BLaER1 (cell line): Measurements from ENCODE around the gene FUZ.
"Not testable (repeated sequence)": the region's sequence is repeated elsewhere in the genome, so short reads cannot be mapped to it uniquely, and the experiment has no call there.

Source experiments
- H3K27ac ChIP-seq: shearing (Covaris generic); formaldehyde crosslinking; 2 replicates; pipeline ENCODE4 v1.8.1; 2022
- H3K27me3 ChIP-seq: shearing (Covaris generic); formaldehyde crosslinking; 2 replicates; pipeline ENCODE4 v1.8.1; 2022
- H3K36me3 ChIP-seq: shearing (Covaris generic); formaldehyde crosslinking; 2 replicates; pipeline ENCODE4 v1.8.1; 2022
- H3K4me1 ChIP-seq: shearing (Covaris generic); formaldehyde crosslinking; 2 replicates; pipeline ENCODE4 v1.8.1; 2022
- H3K4me2 ChIP-seq: shearing (Covaris generic); formaldehyde crosslinking; 2 replicates; pipeline ENCODE4 v1.8.1; 2022
- H3K4me3 ChIP-seq: shearing (Covaris generic); formaldehyde crosslinking; 2 replicates; pipeline ENCODE4 v1.8.1; 2022
- H3K9ac ChIP-seq: shearing (Covaris generic); formaldehyde crosslinking; 2 replicates; pipeline ENCODE4 v1.8.1; 2022
- H3K9me3 ChIP-seq: shearing (Covaris generic); formaldehyde crosslinking; 2 replicates; pipeline ENCODE4 v1.8.1; 2022
- H4K20me1 ChIP-seq: shearing (Covaris generic); formaldehyde crosslinking; 2 replicates; pipeline ENCODE4 v1.8.1; 2022
- Cebpa-rat ChIP-seq: shearing (Covaris generic); IDR thresholded peaks from 2 replicates; pipeline ENCODE4 v1.8.1; 2022

The FUZ gene

GRCh38 chr19:49835562-49835961, 22.5 kb upstream of the FUZ start:
- Histone ChIP-seq H3K9me3 (no peaks in the 10 kb centered on the region), H4K20me1 (peaks cover 47% of the 10 kb centered on the region), H3K4me1 (peaks cover 13% of the 10 kb centered on the region), H3K4me2 (no peak overlapping the region), H3K27ac (no peak overlapping the region), H3K27me3 (no peaks in the 10 kb centered on the region; the same call in 1 of the 2 replicates), H3K9ac (no peak overlapping the region), H3K36me3 (peaks cover 100% of the 10 kb centered on the region), H3K4me3 (no peak overlapping the region)
- no peak for TF ChIP-seq Cebpa-rat

GRCh38 chr19:49833599-49833998, 20.5 kb upstream of the FUZ start:
- H3K27me3 ChIP-seq: no peaks in the 10 kb centered on the region
- peaks cover 32% of the 10 kb centered on the region for H3K4me1 ChIP-seq
- peaks cover 100% of the 10 kb centered on the region for H3K36me3 ChIP-seq
- no peak overlapping the region for H3K4me3 ChIP-seq
- peaks cover 62% of the 10 kb centered on the region for H4K20me1 ChIP-seq
- H3K9ac ChIP-seq: no peak overlapping the region
- TF ChIP-seq Cebpa-rat: no peak
- H3K4me2 ChIP-seq: no peak overlapping the region
- H3K9me3 ChIP-seq: no peaks in the 10 kb centered on the region
- H3K27ac ChIP-seq: no peak overlapping the region

- Histone ChIP-seq H3K27ac (0 out of 2 replicates have a peak overlapping the region, but pooled peaks have one; percentile 23), H3K27me3 (no peaks in the 10 kb centered on the region), H3K4me1 (peaks cover 35% of the 10 kb centered on the region), H3K4me3 (no peak overlapping the region), H3K4me2 (peak overlapping the region; percentile 14; the same call in 1 of the 2 replicates), H3K36me3 (peaks cover 100% of the 10 kb centered on the region), H3K9ac (no peak overlapping the region), H4K20me1 (peaks cover 64% of the 10 kb centered on the region), H3K9me3 (no peaks in the 10 kb centered on the region)
- TF ChIP-seq Cebpa-rat: no peak
These were observed 19.5 kb upstream of the FUZ start for GRCh38 chr19:49832556-49832955.

GRCh38 chr19:49831592-49831991, 18.5 kb upstream of the FUZ start:
- H4K20me1 ChIP-seq: peaks cover 65% of the 10 kb centered on the region
- 0 out of 2 replicates have a peak overlapping the region, but pooled peaks have one; percentile 14 for H3K4me2 ChIP-seq
- no peak overlapping the region for H3K4me3 ChIP-seq
- no peaks in the 10 kb centered on the region for H3K27me3 ChIP-seq
- no peaks in the 10 kb centered on the region for H3K9me3 ChIP-seq
- no peak overlapping the region for H3K27ac ChIP-seq
- peaks cover 100% of the 10 kb centered on the region for H3K36me3 ChIP-seq
- TF ChIP-seq Cebpa-rat: no peak
- H3K4me1 ChIP-seq: peaks cover 33% of the 10 kb centered on the region
- no peak overlapping the region for H3K9ac ChIP-seq

- H3K27me3 ChIP-seq: no peaks in the 10 kb centered on the region
- no peak overlapping the region for H3K9ac ChIP-seq
- peaks cover 100% of the 10 kb centered on the region for H3K36me3 ChIP-seq
- H3K4me1 ChIP-seq: peaks cover 32% of the 10 kb centered on the region
- no peak for TF ChIP-seq Cebpa-rat
- no peak overlapping the region for H3K4me3 ChIP-seq
- H3K4me2 ChIP-seq: no peak overlapping the region
- no peak overlapping the region for H3K27ac ChIP-seq
- no peaks in the 10 kb centered on the region for H3K9me3 ChIP-seq
- peaks cover 72% of the 10 kb centered on the region for H4K20me1 ChIP-seq
These were observed 17.7 kb upstream of the FUZ start for GRCh38 chr19:49830766-49831165.

GRCh38 chr19:49829721-49830120, 16.6 kb upstream of the FUZ start:
- H3K36me3 ChIP-seq: peaks cover 96% of the 10 kb centered on the region
- peaks cover 32% of the 10 kb centered on the region for H3K4me1 ChIP-seq
- no peak for TF ChIP-seq Cebpa-rat
- no peaks in the 10 kb centered on the region for H3K9me3 ChIP-seq
- no peak overlapping the region for H3K27ac ChIP-seq
- H3K4me2 ChIP-seq: peak overlapping the region; percentile 42
- H4K20me1 ChIP-seq: peaks cover 81% of the 10 kb centered on the region
- H3K9ac ChIP-seq: no peak overlapping the region
- no peaks in the 10 kb centered on the region for H3K27me3 ChIP-seq
- H3K4me3 ChIP-seq: no peak overlapping the region

- H3K36me3 ChIP-seq: peaks cover 96% of the 10 kb centered on the region
- H3K27me3 ChIP-seq: no peaks in the 10 kb centered on the region
- H3K9ac ChIP-seq: no peak overlapping the region
- TF ChIP-seq Cebpa-rat: no peak
- H3K9me3 ChIP-seq: no peaks in the 10 kb centered on the region
- peaks cover 83% of the 10 kb centered on the region for H4K20me1 ChIP-seq
- H3K4me1 ChIP-seq: peaks cover 32% of the 10 kb centered on the region
- peak overlapping the region; percentile 42; the same call in 1 of the 2 replicates for H3K4me2 ChIP-seq
- H3K27ac ChIP-seq: no peak overlapping the region
- no peak overlapping the region for H3K4me3 ChIP-seq
These were observed 16.1 kb upstream of the FUZ start for GRCh38 chr19:49829200-49829599.

- no peak for TF ChIP-seq Cebpa-rat
- no peak overlapping the region for H3K4me3 ChIP-seq
- no peak overlapping the region for H3K27ac ChIP-seq
- H4K20me1 ChIP-seq: peaks cover 90% of the 10 kb centered on the region
- no peaks in the 10 kb centered on the region for H3K9me3 ChIP-seq
- peaks cover 23% of the 10 kb centered on the region for H3K4me1 ChIP-seq
- H3K27me3 ChIP-seq: no peaks in the 10 kb centered on the region
- H3K36me3 ChIP-seq: peaks cover 96% of the 10 kb centered on the region
- H3K9ac ChIP-seq: no peak overlapping the region
- no peak overlapping the region for H3K4me2 ChIP-seq
These were observed 13.9 kb upstream of the FUZ start for GRCh38 chr19:49827034-49827433.

- no peak overlapping the region for H3K4me2 ChIP-seq
- no peaks in the 10 kb centered on the region for H3K9me3 ChIP-seq
- H3K27ac ChIP-seq: no peak overlapping the region
- no peak for TF ChIP-seq Cebpa-rat
- no peaks in the 10 kb centered on the region for H3K27me3 ChIP-seq
- H3K36me3 ChIP-seq: peaks cover 92% of the 10 kb centered on the region
- H4K20me1 ChIP-seq: peaks cover 83% of the 10 kb centered on the region
- peaks cover 20% of the 10 kb centered on the region for H3K4me1 ChIP-seq
- H3K9ac ChIP-seq: no peak overlapping the region
- H3K4me3 ChIP-seq: no peak overlapping the region
These were observed 11.6 kb upstream of the FUZ start for GRCh38 chr19:49824662-49825061.

GRCh38 chr19:49823472-49823871, 10.4 kb upstream of the FUZ start:
- no peak overlapping the region for H3K4me2 ChIP-seq
- H3K27ac ChIP-seq: no peak overlapping the region
- no peak overlapping the region for H3K9ac ChIP-seq
- no peaks in the 10 kb centered on the region for H3K9me3 ChIP-seq
- peaks cover 82% of the 10 kb centered on the region for H4K20me1 ChIP-seq
- peaks cover 18% of the 10 kb centered on the region for H3K4me1 ChIP-seq
- H3K4me3 ChIP-seq: no peak overlapping the region
- H3K27me3 ChIP-seq: no peaks in the 10 kb centered on the region
- no peak for TF ChIP-seq Cebpa-rat
- H3K36me3 ChIP-seq: peaks cover 80% of the 10 kb centered on the region

- Histone ChIP-seq H3K9me3 (no peaks in the 10 kb centered on the region), H3K4me1 (peaks cover 25% of the 10 kb centered on the region), H3K4me3 (no peak overlapping the region), H3K36me3 (peaks cover 51% of the 10 kb centered on the region), H3K4me2 (no peak overlapping the region), H3K27ac (no peak overlapping the region), H3K27me3 (no peaks in the 10 kb centered on the region), H4K20me1 (peaks cover 51% of the 10 kb centered on the region), H3K9ac (peak overlapping the region; percentile 49)
- no peak for TF ChIP-seq Cebpa-rat
These were observed 7.0 kb upstream of the FUZ start for GRCh38 chr19:49820125-49820524.

GRCh38 chr19:49819452-49820115, 6.5 kb upstream of the FUZ start:
- H3K9ac ChIP-seq: peak overlapping the region; percentile 89
- peaks cover 45% of the 10 kb centered on the region for H4K20me1 ChIP-seq
- not testable (repeated sequence) for H3K27ac ChIP-seq, H3K27me3 ChIP-seq, H3K9me3 ChIP-seq
- peak overlapping the region; percentile 98 for H3K4me2 ChIP-seq
- peak overlapping the region; percentile 88 for H3K4me3 ChIP-seq
- H3K4me1 ChIP-seq: peaks cover 25% of the 10 kb centered on the region
- H3K36me3 ChIP-seq: peaks cover 46% of the 10 kb centered on the region
